ENCODE measurements around the gene C3orf52. TPM values are rescaled to one million over a fixed set of nuclear protein-coding genes. Genes with fewer than 3 reads are reported as not detected.
A peak's percentile ranks its signal among the peaks of the same experiment; 100 is the strongest.

C3orf52 gene
- total RNA-seq, 1 donor from 2014 or later = 4.5 TPM

DNA sequence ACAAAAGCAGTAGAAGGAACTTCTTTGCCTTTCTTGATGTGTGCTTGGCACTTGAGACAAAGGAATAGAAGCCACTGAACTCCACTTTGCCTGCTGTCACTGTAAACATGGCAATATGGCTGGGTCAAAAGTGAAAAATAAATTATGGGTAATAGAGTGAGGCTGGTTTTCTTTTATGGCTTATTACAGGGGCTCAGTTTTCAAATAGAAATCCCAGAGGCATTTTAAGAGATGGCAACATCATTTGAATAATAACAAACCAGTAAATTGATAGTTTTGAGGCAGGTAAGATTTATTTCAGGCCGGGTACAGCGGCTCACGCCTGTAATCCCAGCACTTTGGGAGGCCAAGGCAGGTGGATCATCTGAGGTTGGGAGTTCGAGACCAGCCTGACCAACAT, 2.8 kb downstream of the C3orf52 start:
- no peak for DNase-seq (ENCODE audit: low spot score in 2 of 2, unreplicated experiment in 2 of 2)
- TF ChIP-seq, protein P1, sequence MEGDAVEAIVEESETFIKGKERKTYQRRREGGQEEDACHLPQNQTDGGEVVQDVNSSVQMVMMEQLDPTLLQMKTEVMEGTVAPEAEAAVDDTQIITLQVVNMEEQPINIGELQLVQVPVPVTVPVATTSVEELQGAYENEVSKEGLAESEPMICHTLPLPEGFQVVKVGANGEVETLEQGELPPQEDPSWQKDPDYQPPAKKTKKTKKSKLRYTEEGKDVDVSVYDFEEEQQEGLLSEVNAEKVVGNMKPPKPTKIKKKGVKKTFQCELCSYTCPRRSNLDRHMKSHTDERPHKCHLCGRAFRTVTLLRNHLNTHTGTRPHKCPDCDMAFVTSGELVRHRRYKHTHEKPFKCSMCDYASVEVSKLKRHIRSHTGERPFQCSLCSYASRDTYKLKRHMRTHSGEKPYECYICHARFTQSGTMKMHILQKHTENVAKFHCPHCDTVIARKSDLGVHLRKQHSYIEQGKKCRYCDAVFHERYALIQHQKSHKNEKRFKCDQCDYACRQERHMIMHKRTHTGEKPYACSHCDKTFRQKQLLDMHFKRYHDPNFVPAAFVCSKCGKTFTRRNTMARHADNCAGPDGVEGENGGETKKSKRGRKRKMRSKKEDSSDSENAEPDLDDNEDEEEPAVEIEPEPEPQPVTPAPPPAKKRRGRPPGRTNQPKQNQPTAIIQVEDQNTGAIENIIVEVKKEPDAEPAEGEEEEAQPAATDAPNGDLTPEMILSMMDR (IDR thresholded peaks at IDR 0.05; ENCODE audit: unreplicated experiment) = no peak
- no peaks in the 10 kb centered on the region for H3K9me3 Mint-ChIP-seq
- peaks cover 5% of the 10 kb centered on the region for H3K27me3 Mint-ChIP-seq (ENCODE audit: low read depth)
- H3K4me3 Mint-ChIP-seq = no peak overlapping the region
- H3K36me3 Mint-ChIP-seq = no peaks in the 10 kb centered on the region
- no peak overlapping the region for H3K27ac Mint-ChIP-seq
- peaks cover 61% of the 10 kb centered on the region for H3K4me1 Mint-ChIP-seq

DNA sequence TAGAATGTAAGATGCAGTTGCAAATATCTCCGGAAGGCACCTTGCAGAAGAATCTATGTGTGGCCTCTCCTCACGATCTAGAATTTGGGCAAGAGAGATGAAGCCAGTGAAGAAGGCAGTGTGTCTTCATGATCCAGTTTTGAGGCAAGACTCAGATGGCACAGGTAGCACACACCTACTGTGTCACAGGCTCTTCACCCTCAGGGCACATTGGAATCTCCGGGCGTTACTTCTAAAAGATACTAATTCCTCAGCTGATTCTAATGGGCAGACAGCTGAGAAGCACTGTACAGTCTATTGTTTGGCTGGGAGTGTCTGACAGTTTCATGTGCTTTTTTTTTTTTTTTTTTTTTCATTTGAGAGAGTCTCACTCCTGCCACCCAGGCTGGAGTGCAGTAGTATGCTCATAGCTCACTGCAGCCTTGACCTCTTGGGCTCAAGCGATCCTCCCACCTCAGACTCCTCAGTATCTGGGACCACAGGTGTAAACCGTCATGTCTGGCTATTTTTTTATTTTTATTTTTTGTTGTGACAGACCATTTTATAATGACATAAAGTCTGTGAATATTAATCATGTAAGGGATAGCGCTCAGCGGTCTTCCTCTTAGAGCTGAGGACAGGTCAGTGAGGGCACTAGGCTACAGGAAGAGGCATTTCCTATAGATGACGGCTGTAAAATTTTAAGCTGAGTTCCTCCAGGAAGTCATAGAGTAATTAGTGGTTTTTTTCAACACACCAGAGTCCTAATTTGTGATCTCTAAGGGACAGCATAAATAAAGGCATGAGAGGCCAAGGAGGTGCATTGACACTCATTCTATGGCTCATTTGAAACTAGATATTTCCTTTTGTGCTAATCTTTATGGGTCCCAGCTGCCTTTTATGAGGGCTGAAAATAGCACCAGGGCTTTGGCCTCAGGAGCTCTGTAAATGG, 4.0 kb downstream of the C3orf52 start:
- TF ChIP-seq, protein P1 (IDR thresholded peaks at IDR 0.05; ENCODE audit: unreplicated experiment) = no peak
- DNase-seq (ENCODE audit: low spot score in 2 of 2, unreplicated experiment in 2 of 2) = no peak
- Mint-ChIP-seq H3K27me3 (ENCODE audit: low read depth) (peaks cover 3% of the 10 kb centered on the region), H3K36me3 (peaks cover 1% of the 10 kb centered on the region), H3K9me3 (peaks cover 5% of the 10 kb centered on the region), H3K4me1 (peaks cover 50% of the 10 kb centered on the region), H3K4me3 (no peak overlapping the region), H3K27ac (no peak overlapping the region)

DNA sequence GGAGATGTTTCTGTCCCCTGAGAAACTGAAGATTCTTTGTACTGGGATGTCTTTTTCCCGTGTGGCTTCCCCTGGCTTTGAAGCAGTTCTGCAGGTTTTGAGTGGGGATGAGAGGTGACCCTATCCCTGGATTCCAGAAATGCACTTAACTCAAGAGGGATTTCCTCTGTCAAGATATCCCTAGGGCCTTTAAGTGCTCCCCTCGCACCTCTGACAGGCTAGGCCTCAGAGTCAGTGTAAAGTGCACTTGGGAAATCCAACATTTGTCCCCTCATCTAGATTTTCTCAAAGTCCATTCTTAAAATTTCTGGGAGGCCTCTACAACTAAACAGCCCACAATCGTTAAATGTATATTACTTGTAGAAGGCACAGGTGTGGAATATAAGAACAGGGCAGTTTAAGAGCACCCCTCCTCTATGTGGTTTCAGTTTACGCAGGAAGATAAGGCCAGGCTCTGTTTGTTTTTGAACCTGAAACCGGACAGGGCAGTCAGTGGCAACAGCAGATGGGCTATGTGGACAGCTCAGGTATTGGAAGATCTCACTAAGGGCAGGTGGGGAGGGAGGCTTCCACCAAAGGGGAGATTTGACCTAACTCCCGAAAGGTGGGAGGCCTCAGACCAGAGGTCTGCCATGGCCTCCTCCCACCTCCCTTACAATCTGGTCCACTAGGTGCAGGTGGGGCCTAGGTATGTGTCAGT, 4.8 kb downstream of the C3orf52 start:
- Mint-ChIP-seq H3K36me3 (peaks cover 9% of the 10 kb centered on the region), H3K4me3 (no peak overlapping the region), H3K27me3 (ENCODE audit: low read depth) (peaks cover 3% of the 10 kb centered on the region), H3K27ac (no peak overlapping the region), H3K9me3 (peaks cover 14% of the 10 kb centered on the region), H3K4me1 (peaks cover 43% of the 10 kb centered on the region)
- TF ChIP-seq, protein P1 (IDR thresholded peaks at IDR 0.05; ENCODE audit: unreplicated experiment) = no peak
- no peak for DNase-seq (ENCODE audit: low spot score in 2 of 2, unreplicated experiment in 2 of 2)

DNA sequence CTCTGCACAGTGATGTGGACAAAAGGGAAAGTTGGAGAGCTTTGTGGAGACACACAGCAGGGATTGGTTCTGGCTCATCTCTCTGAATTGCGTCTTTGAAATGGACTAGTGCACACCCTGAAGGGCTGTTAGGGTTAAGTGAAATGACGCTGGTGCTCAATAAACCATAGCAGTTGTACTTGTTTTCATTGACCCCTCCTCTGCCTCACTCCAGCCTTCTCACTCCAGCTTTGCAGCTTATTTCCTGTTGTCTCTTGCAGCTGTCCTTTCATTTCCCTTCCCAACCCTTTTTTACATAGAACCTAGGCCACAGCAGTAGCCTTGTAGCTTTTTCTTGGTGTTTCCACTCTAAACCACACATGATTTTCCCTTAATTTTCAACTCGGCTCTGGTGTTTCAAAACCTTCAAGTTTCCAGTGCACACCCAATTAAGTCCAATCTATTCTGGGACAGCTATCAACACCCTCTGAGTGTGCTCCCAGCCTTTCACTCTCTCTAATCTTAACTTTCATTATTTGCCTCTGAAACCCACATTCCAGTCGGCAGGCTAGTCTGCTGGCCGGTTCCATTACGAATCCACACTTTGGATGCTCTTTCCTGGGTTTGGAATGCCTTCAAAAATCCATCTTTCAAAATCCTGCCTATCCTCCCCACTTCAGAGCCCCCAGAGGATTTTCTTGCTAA, 6.4 kb downstream of the C3orf52 start:
- TF ChIP-seq, protein P1 (IDR thresholded peaks at IDR 0.05; ENCODE audit: unreplicated experiment) = no peak
- H3K4me1 Mint-ChIP-seq = peaks cover 33% of the 10 kb centered on the region

DNA sequence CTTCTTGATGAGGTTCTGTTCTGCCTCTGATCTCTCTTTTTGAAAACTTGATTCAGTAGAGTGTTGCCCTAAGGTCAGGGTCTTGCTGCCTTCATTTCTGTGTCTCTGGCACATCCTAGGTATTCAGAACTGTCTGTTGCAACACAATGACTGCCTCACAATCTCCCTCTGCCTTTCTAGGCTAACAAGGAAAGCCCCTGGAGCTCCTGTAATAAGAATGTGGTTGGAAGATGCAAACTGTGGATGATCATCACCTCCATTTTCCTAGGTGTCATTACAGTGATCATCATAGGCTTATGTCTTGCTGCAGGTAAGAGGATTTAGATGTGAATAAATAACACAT, 7.0 kb downstream of the C3orf52 start:
- peak overlapping the region; percentile 73 for H3K27ac Mint-ChIP-seq
- H3K36me3 Mint-ChIP-seq = peaks cover 13% of the 10 kb centered on the region
- peaks cover 33% of the 10 kb centered on the region for H3K4me1 Mint-ChIP-seq
- no peak for DNase-seq (ENCODE audit: low spot score in 2 of 2, unreplicated experiment in 2 of 2)
- H3K4me3 Mint-ChIP-seq = no peak overlapping the region
- H3K9me3 Mint-ChIP-seq = peaks cover 22% of the 10 kb centered on the region
- TF ChIP-seq, protein P1 (IDR thresholded peaks at IDR 0.05; ENCODE audit: unreplicated experiment) = no peak
- peaks cover 1% of the 10 kb centered on the region for H3K27me3 Mint-ChIP-seq (ENCODE audit: low read depth)

More for the DNA sequence above, 6.4 kb downstream of the C3orf52 start:
- Mint-ChIP-seq H3K27me3 (ENCODE audit: low read depth) (peaks cover 1% of the 10 kb centered on the region), H3K9me3 (peaks cover 19% of the 10 kb centered on the region), H3K27ac (peak overlapping the region; percentile 73), H3K4me3 (no peak overlapping the region), H3K36me3 (peaks cover 13% of the 10 kb centered on the region)
- no peak for DNase-seq (ENCODE audit: low spot score in 2 of 2, unreplicated experiment in 2 of 2)
